Limb (tissue), 2 donors: ENCODE data around the gene BANK1.
A peak's percentile ranks its signal among the peaks of the same experiment; 100 is the strongest.

Experiments
- DNase-seq, 2 donors: peaks; one replicate each; pipeline ENCODE4 v3.0.0-alpha.2; 2016; ENCODE audit errors: extremely low spot score in 2 of 2

BANK1 gene

DNA sequence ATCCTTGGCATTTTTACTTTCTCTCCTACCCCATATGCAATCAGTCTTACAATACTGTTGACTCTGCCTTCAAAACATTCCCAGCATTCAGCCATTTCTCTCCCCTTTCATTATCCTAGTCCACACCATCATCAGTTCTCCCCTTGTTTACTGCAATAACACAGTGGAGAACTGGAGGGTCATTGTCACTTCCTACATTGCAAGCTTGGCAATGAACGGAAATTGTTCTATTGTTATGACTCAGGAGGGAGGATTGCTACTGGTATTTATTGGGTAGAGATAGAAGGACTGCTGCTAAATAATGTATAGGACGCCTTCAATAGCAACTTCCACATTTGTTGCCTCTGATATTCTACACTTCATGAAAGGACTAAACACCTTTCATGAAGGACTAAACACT lies 231.8 kb downstream of the BANK1 start:
- no peak for DNase-seq

DNA sequence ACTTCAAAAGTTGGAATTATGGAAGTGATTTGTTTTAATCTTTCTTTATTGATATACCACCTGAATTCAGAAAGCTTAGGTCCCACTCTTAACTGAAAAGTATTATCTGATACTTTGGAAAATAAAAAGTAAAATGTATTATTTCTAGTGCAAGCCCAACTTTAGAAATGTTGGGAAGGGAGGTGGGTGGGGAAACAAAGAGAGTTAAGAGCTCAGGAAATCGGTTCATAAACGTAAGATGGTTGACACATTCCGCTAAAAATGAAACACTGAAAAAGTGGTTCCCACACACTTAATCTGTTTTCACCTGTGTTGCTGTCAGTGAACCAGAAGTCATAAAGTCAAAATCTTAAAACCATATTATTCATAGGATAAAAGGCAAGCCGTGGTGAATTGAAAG lies 237.4 kb downstream of the BANK1 start:
- DNase-seq = no peak

DNA sequence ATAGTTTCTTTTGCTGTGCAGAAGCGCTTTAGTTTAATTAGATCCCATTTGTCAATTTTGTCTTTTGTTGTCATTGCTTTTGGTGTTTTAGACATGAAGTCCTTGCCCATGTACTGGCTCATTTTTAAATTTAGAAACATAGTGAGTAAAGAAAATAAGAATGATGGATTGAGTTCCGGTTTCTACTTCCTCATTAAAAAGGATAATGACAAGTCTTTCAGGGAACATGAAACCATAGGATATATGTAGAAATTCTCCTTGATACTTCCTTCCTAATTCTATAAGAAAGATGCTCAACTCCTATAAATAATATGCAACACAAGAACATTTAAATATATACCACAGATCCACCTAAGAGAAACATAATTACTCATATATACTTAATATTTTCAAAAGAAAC lies 240.9 kb downstream of the BANK1 start:
- DNase-seq = no peak

DNA sequence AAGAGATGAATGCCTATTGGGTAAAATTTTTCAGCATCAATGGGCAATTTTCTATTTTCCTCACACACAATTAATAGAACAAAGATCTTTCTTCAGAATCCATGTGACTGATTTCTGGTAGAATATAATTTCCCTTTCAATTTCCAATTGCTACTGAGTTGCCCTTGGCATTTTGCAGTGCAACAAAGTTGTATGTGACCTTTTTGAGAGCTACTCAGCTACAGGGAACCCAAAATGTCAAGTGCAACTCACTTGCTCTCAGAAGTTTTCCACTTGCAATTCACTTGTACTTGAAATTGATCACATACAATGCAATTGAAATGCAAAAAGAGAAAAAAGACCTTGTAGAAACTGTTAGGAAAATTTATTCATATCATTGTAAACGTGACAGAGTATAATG lies 245.5 kb downstream of the BANK1 start:
- DNase-seq = no peak

DNA sequence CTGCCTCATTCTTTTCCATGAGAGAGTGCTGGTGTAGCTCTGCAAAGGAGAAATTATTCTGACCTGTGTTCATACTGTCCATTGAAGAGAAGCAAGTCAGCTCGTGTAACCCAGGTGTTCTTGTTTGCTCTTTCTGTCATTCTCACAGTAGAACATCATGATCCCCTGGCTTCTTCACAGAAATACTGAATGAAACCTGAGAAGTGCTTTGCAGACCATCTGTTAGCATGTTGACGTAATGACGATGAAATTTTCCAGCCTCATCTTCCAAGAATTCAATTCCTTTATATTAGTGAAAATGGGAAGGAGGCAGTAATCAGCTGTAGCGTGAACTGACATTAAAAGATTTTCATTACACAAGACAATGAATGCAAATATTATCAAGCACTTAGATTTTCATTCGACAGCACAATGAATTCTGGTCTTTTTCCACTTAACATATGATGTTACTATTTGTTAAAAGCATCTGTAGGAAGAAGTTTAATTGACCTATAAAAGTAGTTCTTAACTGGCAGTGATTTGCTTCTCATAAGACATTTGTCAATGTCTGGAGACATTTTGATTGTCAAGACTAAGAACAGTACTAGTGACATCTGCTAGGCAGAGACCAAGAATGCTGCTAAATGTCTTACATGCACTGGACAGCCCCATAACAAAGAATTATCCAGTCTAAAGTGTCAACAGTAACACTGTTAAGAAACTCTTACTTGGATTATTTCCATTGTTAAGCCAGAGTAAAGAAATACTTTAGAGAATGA lies 246.3 kb downstream of the BANK1 start:
- DNase-seq = peak in 1 of 2 donors; percentile 56

DNA sequence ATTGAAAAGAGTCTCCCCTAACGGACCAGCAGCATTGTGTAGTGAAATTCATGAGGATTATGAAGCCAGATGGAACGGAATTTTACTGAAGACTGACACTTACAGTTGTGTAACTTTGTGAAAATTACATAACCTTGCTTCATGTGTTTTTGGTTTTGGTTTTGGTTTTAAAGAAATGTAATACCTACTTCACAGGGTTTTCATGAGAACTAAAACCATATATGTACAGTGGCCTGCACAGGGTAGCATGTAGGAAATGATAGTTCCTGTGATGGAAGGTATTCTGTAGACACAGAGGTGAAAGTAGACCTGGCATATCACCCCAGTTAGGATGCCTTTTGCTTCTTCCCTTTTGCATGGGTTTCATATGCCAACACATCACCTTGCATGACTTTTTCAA lies 247.0 kb downstream of the BANK1 start:
- no peak for DNase-seq

DNA sequence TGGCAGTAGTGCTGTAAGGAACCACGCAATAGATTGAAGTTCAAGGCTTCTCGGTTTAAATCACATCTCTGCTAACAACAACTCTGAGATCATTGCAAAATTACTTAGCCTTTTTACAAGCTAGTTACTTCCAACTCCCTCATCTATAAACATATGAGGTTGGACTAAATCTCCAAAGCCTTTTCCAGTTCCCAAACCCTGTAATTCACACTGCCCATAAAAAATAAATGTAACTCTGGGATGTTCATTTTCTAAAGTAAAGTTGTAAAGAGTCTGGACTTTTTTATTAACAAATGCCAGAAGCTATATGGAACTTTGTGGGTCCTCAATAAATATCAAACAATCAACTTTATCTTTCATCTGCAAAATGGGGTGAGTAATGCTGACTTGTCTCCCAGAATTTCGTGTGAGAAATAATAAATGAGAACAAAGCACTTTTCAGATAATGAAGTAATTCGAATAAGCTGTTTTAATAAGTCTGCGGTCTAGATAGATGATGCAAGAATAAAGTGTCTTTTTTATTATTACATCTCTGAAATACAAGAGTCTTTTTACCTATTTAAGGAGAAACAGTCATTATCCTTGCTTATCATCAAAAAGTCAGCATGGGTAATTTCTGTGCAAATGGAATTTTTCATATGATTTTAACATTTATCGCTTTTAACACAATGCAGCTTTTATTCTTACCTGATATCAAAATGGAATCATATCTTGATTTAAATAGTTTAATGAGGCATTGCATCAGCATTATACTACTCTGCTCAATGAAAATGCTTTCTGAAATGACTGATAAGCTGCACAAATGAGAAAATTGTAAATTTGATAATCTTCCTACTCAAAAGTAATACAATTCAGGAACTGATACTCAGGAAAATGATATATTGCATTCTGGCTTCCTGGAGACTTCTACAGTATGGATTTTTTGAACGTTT lies 252.6 kb downstream of the BANK1 start:
- peak in 1 of 2 donors; percentile 32 for DNase-seq

DNA sequence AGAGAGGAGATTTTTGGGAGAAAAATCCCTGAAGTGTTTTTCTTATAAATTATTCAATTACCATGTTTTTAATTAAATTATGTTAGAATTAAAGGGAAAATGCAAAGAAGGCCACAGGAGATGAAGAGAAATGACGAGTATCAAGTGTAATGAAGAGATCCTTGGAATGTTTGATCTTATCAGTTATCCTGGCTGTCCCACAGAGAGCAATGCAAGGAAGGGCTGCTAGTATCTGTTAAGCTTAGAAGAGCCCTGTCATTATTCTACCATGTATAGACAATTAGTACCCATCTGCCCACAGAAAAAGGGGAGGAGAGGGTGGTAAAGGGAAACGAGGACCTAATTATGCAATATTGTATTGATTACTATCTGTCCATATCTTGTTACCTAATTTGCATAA lies 257.1 kb downstream of the BANK1 start:
- DNase-seq = no peak

DNA sequence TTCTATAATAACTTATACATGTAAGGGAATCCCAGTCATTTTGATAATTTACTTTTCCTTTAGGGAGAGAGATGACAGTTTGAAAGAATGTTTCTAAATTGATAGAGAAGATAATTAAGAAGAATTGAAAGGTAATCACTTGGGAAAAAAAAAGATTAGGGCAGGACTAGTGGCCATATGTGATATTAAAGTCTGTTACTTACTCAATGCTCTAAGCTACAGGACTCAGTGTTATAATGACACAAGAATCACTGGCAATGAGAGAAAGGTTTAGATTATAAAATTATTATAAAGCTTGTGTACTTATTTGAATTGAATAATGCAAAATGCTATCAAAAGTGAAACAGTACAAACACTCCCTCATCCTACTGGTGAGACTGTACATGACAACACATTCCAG lies 265.3 kb downstream of the BANK1 start:
- DNase-seq = no peak

DNA sequence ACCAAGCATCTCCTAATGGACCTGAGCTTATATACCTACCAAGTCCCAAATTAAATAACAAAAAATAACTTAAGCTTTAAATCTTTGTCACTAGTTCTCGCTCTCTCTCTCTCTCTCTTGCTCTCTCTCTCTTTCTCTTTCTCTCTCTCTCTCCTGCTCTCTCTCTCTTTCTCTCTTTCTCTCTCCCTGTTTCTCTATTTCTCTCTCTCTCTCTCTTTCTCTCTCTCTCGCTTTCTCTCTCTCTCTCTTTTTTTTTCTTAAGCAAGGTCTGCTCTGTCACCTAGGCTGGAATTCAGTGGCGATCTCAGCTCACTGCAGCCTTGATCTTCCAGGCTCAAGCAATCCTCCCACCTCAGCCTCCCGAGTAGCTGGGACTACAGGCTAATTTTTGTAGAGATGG lies 266.6 kb downstream of the BANK1 start:
- DNase-seq = no peak

DNA sequence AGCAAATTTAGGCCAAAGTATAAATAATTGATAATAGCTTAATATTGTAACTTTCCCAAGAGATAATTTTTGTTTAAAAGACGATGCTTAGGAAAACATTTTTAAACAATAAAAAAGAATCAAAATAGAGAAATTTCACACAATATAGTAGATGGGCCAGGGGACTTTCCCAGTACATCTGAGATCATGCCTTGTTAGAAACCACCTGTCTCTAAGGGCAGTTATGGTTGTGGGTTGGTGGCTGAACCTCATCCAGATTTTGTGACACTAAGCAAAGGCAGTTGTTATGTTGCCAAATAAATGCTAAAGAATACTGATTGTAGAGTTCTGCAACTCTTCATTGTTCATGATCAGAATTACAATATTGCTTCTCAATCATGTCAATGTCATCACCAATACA lies 270.6 kb downstream of the BANK1 start:
- no peak for DNase-seq

DNA sequence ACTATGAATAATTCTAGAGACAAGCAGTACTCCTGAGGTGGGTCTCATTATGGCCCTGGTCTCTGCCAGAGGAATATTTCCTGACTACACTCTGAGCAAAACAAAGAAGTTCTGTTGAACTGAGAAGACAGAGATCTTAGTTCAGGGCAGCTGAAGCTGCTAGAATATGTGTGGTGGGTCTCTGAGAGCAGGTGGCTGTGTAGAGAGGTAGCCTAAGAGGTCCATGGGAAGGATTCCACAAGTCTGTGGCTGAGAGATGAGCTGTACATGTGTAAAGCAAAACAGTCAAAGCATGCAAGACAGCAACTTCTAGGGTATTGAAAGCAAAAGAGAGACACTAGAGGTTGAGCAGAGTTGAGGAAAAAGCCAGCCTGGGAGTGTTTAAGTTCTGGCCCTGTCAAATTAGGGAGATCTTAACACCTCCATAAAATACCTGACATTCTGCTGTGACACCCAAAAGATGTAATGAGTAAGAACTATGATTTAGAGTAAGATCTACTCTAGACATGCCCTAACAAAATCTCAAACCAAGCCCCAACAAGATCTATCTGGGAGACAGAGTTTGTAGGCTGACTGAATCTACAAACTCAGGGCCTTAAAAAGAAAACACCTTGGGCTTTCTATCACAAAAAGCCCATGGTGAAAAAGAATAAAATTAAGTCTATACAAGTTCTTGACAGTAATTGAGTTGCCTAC lies 274.4 kb downstream of the BANK1 start:
- no peak for DNase-seq

DNA sequence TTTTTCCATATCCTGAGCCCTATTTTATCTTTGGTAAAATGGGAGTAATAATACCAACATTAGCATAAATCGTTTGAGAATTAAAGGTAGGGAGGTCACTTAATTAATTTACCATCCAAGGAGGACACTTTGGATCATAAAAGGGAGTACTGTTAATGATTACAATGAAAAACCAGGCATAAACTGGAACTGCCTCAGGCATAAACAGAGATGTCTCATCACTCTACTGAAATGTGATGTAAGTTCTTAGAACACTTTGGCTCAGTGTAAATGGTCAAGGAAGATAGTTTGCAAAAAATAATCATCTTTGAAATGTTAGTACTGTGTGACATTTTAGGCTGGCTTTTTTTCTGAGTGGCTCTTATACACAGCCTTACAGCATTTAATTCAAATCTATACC lies 286.1 kb downstream of the BANK1 start:
- DNase-seq = no peak

DNA sequence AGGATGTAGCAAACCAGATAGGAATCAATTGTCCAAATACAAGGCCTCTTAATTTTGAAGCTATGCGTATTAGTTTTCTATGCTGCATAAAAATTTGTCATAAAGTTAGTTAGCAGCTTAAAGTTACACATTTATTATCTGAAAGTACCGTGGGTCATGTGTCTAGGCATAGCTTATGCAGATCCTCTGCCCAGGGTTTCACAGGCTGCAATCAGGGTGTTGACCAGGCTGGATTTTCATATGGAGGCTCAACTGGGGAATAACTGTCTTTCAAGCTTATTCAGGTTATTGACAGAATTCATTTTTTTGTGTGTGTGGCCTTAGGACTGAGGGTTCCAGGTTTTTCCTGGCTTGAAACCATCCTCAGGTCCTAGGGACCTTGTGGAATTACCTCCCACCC lies 289.7 kb downstream of the BANK1 start:
- DNase-seq = no peak

DNA sequence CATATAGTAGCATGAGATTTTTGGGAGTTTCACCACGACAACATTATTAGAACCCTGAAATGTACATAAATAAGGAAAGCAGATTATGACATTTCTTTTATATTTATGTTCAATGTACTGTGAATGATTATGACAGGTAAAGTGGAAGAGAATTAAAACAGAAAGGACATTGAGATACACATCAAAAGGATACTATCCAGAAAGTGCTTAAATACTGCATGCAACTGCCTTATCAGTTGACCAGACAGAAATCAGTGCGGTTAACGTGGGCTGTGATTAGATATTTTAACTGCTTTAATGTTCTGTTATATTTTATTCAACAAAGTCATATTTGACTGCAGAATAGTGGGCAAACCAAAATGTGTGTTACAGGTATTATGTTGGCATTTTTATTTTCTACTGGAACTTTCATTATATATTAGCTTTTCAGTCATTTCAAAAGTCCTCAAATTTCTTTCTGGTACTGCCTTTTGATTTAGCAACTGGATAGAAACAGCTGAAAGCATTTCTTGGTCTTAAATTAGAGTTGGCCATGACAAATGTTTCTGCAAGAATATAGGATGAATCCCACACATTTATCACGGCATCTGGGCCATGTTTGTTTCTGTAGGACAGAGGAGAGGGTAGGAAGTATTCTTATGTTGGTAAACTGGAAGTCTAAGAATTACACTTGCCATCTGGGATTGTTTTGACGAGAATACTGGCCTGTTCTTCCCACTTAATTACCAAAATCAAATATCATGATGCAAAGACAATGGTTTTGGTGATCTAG lies 299.5 kb downstream of the BANK1 start:
- DNase-seq = no peak

DNA sequence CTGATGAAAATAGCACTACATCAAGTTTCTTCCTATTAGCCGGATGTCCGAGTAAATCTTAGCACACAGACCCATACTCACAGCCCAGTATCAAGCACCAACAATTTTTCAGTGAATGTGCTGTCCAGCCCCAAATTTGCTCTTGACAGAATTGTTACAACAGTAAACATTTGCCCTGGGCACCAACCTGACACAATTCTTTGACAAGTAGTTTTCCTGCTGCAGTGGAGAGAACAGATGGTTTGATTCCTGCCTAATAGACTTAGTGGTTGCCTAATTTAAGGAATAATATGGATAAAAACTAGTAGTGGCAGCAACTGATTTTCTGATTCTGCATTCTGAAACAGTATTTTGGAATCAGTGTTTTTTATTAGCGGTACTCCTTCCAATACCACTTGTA lies 301.1 kb downstream of the BANK1 start:
- no peak for DNase-seq

DNA sequence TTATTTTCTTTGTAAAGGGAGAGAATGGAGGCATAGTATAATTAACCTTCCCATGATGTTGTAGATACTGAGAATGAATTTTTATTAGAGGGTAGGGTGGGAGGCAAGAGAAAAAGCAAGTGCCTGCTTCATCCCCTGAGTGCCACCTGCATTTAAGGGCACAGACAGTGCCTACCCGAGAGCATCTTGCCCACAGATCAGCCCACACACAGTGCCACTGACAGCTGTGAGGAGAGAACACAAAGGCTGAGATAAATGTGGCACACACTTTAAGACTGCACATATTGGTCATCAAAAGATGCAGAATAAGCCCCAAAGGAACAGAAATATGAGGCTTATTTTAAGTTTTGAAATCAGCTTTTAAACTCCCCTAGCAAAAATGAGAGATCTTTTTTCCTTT lies 304.0 kb downstream of the BANK1 start:
- DNase-seq = no peak

DNA sequence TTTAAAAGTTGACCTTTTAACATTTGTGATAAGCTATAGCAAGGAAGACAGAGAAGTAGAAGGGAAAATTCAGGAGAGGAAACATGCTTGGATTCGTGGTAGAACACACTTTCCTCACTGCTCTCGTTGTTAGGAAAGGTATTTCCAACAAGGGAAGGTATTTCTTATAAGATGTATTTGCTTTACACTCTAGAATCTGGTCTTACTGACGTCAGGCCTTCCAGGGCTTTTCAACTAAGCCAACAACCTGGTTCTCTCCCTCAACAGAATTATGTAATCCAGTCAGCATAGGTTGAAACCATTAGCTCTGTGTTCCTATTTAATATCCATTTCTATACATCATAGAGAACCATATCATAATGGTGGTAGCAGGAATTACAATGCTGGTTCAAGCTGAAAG lies 312.8 kb downstream of the BANK1 start:
- no peak for DNase-seq

DNA sequence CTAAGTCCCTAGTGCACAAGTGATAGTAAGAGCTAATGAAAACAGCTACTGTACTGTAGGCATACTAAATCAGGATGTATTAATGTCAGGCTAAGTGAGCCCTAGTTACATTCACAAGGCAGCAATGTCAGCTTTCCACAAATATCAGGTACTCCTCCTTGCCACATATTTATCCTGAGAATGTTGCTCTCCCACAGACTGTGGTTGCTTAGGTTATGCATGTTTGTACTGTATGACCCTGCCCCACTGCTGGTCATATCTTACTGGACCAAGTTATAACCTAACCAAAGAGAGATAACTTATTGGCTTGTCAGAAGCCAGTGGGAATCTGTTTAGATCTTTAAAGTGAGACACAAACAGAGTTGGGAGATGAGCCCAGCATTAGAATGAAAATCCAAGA lies 313.7 kb downstream of the BANK1 start:
- no peak for DNase-seq

DNA sequence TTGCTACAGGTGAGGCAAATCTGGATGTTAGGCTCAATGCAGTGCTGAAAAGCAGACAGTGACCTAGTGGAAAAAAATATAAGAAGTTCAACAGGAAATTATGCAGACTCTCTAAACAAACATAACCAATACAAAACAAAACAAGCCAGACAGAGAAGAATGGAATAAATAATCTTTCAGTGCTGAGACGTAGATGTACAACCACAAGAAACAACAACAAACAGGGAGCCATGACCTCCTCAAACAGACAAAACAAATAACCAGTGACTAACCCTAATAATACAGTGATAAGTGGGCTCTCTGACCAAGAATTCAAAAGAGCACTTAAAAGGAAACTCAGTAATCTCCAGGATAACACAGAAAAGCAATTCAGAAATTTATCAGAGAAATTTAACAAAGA lies 315.5 kb downstream of the BANK1 start:
- DNase-seq = no peak

DNA sequence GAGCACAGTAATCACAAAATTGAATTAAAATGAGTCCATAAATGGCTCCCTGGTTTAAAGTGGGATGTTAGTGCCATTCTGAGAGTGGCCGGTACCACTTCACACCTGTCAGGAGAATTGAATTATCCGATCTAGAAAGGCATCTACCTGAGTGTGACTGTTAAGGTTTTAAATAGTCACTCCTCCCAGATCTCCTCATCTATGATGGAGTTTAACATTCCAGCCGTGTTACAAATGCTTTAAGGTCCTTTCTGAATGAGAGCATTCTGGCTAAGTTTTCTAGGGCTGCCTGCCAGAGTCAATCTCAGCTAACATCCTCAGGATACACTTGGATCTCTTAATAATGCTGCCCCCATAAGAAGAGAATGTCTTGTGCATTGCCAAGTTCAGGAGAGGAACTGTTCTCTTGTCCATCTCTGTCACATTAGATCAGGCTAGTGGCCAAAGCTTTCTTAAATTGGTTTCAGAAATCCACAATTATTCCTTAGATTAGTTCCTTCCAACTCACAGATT lies 323.6 kb downstream of the BANK1 start:
- DNase-seq = no peak
